ENCODE measurements around the gene BICRAL. TPM values are rescaled to one million over a fixed set of nuclear protein-coding genes. Genes with fewer than 3 reads are reported as not detected.

Gene BICRAL
- total and polyA plus RNA-seq, 2 donors (not counting 3 experiments of a cell fraction or from before 2014, with no cell fraction given): 5.6 to 6.8 TPM

DNA sequence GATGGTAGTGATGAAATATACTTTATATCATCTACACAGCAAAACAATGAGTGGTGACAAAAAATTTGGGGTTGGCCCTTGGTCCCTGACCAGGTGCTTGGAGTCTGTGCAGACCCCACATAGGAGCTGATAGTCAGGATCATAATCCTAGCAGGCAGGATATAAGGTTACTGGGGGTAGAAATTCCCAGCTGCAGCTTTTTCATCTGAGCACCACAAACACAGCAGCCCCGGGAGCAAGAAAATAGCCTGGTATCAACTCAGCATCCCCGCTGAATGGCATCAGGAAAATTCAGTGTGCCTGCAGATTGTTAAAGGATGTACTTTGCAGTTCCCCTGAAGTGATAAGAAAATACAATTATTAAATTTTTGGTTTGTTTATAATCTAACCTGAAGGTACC is 69.7 kb downstream of the BICRAL start:
- dilution Hi-C loops (cut with MboI; ENCODE audit: extremely low pct_ligation_motif_present, low sequenced_read_pairs) (no loop called here), intact Hi-C loops (cut with micrococcal nuclease) (no loop called here)
- no peak overlapping the region for H3K4me3 ChIP-seq (replicated peaks in 1 of 3; ENCODE audit: insufficient read depth in 1 of 3, low read depth in 1 of 3, low read length in 3 of 3)
- H3K9me1 ChIP-seq (replicated peaks; ENCODE audit: control insufficient read depth, extremely low read depth, insufficient read depth, low read length): no peaks in the 10 kb centered on the region
- no peak for TF ChIP-seq EZH2 (IDR thresholded peaks at IDR 0.05; ENCODE audit: borderline replicate concordance, low read depth, low read length, severe bottlenecking)
- H3K79me2 ChIP-seq (ENCODE audit: control insufficient read depth, insufficient read depth, low read length): no peaks in the 10 kb centered on the region
- H3K36me3 ChIP-seq (ENCODE audit: control insufficient read depth in 2 of 2, extremely low read depth in 1 of 2, insufficient read depth in 2 of 2, low read length in 2 of 2): peaks cover 0 to 5% of the 10 kb centered on the region in 2 experiments
- CTCF ChIA-PET: interaction anchor here (1.0 to 2.0 kb wide), 2 partner anchors 10 to 125 kb away, joined by 3 to 9 read pairs; no protein-coding TSS in a partner anchor
- no peaks in the 10 kb centered on the region for H3K9me3 ChIP-seq (replicated peaks; ENCODE audit: control insufficient read depth, insufficient read depth, low read length)
- POLR2A ChIA-PET: no interaction called here
- no peak for FAIRE-seq
- no peak overlapping the region for H3K4me2 ChIP-seq (ENCODE audit: insufficient read depth, low read length)
- H3K27ac ChIP-seq (ENCODE audit: insufficient read depth, low read depth, low read length): no peak overlapping the region
- no peaks in the 10 kb centered on the region for H4K20me1 ChIP-seq (replicated peaks; ENCODE audit: control insufficient read depth, extremely low read depth, insufficient read depth, low read length)
- H3K27me3 ChIP-seq (ENCODE audit: control insufficient read depth in 2 of 2, insufficient read depth in 2 of 2, low read length in 2 of 2): no peaks in the 10 kb centered on the region
- H3K4me1 ChIP-seq (ENCODE audit: control insufficient read depth, extremely low read depth, insufficient read depth, low read length): no peaks in the 10 kb centered on the region
- no TSS peak for BruUV-seq (replicated peaks)
- no peak overlapping the region for H3K9ac ChIP-seq (replicated peaks; ENCODE audit: extremely low read depth, insufficient read depth, low read length)
- DNase-seq (ENCODE audit: low read depth, low spot score): no peak
- H2AFZ ChIP-seq (ENCODE audit: low read depth, low read length): no peak overlapping the region

- no TSS peak for BruUV-seq (replicated peaks)
- H3K9me3 ChIP-seq (replicated peaks; ENCODE audit: control insufficient read depth, insufficient read depth, low read length): no peaks in the 10 kb centered on the region
- intact Hi-C loops (cut with micrococcal nuclease): no loop called here
Measured at GRCh38 chr6:42860036-42860435, 78.2 kb downstream of the BICRAL start.

More at GRCh38 chr6:42860036-42860435, 78.2 kb downstream of the BICRAL start:
- Histone ChIP-seq H3K9me1 (replicated peaks; ENCODE audit: control insufficient read depth, extremely low read depth, insufficient read depth, low read length) (no peaks in the 10 kb centered on the region), H4K20me1 (replicated peaks; ENCODE audit: control insufficient read depth, extremely low read depth, insufficient read depth, low read length) (no peaks in the 10 kb centered on the region), H3K36me3 (ENCODE audit: control insufficient read depth in 2 of 2, extremely low read depth in 1 of 2, insufficient read depth in 2 of 2, low read length in 2 of 2) (peaks cover 0 to 15% of the 10 kb centered on the region in 2 experiments), H3K4me3 (replicated peaks in 1 of 3; ENCODE audit: insufficient read depth in 1 of 3, low read depth in 1 of 3, low read length in 3 of 3) (no peak overlapping the region), H3K27ac (ENCODE audit: insufficient read depth, low read depth, low read length) (no peak overlapping the region), H3K79me2 (ENCODE audit: control insufficient read depth, insufficient read depth, low read length) (no peaks in the 10 kb centered on the region), H3K9ac (replicated peaks; ENCODE audit: extremely low read depth, insufficient read depth, low read length) (no peak overlapping the region), H3K4me1 (ENCODE audit: control insufficient read depth, extremely low read depth, insufficient read depth, low read length) (no peaks in the 10 kb centered on the region), H3K27me3 (ENCODE audit: control insufficient read depth in 2 of 2, insufficient read depth in 2 of 2, low read length in 2 of 2) (no peaks in the 10 kb centered on the region), H3K4me2 (ENCODE audit: insufficient read depth, low read length) (no peak overlapping the region), H2AFZ (ENCODE audit: low read depth, low read length) (no peak overlapping the region)
- ChIA-PET CTCF (interaction anchor here (0.6 to 1.3 kb wide), 4 partner anchors 13 to 499 kb away, joined by 3 to 4 read pairs (median 3); no protein-coding TSS in a partner anchor), POLR2A (interaction anchor here (1.1 kb wide), 1 partner anchor 78 kb away, joined by 9 read pairs; the partner anchor contains the start of gene BICRAL)
- no peak for FAIRE-seq
- no peak for TF ChIP-seq FOS (IDR thresholded peaks at IDR 0.05; ENCODE audit: borderline replicate concordance, insufficient read depth, low read length)
- no peak for TF ChIP-seq MYC (IDR thresholded peaks at IDR 0.05; ENCODE audit: low read depth, low read length)
- no peak for TF ChIP-seq JUN (IDR thresholded peaks at IDR 0.05; ENCODE audit: borderline replicate concordance, insufficient read depth, insufficient read length, low read depth)
- TF ChIP-seq EZH2 (IDR thresholded peaks at IDR 0.05; ENCODE audit: borderline replicate concordance, low read depth, low read length, severe bottlenecking): no peak
- no peak for DNase-seq (ENCODE audit: low read depth, low spot score)
- dilution Hi-C loops (cut with MboI; ENCODE audit: extremely low pct_ligation_motif_present, low sequenced_read_pairs): no loop called here

Measured in endothelial cell of umbilical vein (primary cell).